ENCODE measurements around the gene VWA5B2. TPM values are rescaled to one million over a fixed set of nuclear protein-coding genes. Genes with fewer than 3 reads are reported as not detected.

The VWA5B2 gene
- total and polyA plus RNA-seq, 9 of the 15 experiments (the other 6 are each of a cell fraction or from before 2014, with no cell fraction given), result 0.04 TPM; not detected in 8

DNA sequence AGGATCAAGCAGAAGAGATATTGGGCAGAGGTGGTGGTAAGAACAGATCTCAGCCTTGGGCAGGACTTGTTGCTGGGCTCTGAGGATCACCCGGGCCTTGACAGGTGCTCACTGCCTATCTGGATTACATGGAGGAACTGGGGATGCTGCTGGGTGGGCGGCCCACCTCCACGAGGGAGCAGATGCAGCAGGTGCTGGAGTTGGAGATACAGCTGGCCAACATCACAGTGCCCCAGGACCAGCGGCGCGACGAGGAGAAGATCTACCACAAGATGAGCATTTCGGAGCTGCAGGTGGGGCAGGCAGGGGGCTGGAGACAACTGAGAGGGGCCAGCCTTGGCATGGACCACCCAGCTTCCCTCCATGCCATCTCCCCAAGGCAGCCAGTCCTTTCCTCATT, 54.3 kb downstream of the VWA5B2 start:
- no peaks in the 10 kb centered on the region for H3K79me2 ChIP-seq (ENCODE audit: control insufficient read depth, insufficient read depth, low read length)

DNA sequence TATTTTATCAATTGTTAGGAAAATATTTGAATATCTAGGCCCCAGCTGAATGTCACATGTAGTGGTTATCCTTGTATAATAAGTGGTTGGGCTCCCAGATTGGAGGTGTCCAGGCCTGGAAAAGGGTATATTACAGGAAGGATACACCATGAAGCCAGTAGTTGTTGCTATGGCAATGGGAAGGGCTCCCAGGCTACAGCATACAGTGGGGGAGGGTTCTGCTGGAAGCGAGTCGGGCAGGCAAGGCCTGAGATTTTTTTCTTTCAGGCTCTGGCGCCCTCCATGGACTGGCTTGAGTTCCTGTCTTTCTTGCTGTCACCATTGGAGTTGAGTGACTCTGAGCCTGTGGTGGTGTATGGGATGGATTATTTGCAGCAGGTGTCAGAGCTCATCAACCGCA, 55.3 kb downstream of the VWA5B2 start:
- POLR2A ChIA-PET, result interaction anchor here (0.7 kb wide), 1 partner anchor 98 kb away, joined by 3 read pairs; no protein-coding TSS in a partner anchor
- peak; percentile 74 to 79 (median 76) for DNase-seq (ENCODE audit: extremely low read depth in 1 of 4, low spot score in 3 of 4)
- H3K4me1 ChIP-seq (replicated peaks in 1 of 2; ENCODE audit: control insufficient read depth in 2 of 2, insufficient read depth in 2 of 2, low read length in 2 of 2), result no peaks in the 10 kb centered on the region; a peak in 1 of 5 replicates
- no peaks in the 10 kb centered on the region for H3K36me3 ChIP-seq (ENCODE audit: control insufficient read depth, insufficient read depth, low read length)
- H3K4me2 ChIP-seq (ENCODE audit: insufficient read depth, low read length), result no peak overlapping the region
- in situ Hi-C loops (cut with MboI) (loop anchor here (5.0 kb wide), 1 partner anchor 392 kb away; no protein-coding TSS in a partner anchor), intact Hi-C loops (cut with micrococcal nuclease) (loop anchor here (1.0 to 5.0 kb wide), 4 partner anchors 34 to 242 kb away; no protein-coding TSS in a partner anchor)
- no peak overlapping the region for H3K9ac ChIP-seq (ENCODE audit: insufficient read depth in 1 of 2, low read depth in 2 of 2, low read length in 2 of 2)
- H3K27ac ChIP-seq (ENCODE audit: extremely low read depth, low read depth, low read length), result no peak overlapping the region
- WGBS (ENCODE audit: insufficient coverage, low coverage, missing lambda C conversion rate), result 0% methylated on average over 4 of the region's 4 CpGs
- peak; percentile 90 for ATAC-seq
- H3K79me2 ChIP-seq (ENCODE audit: control insufficient read depth, insufficient read depth, low read length), result no peaks in the 10 kb centered on the region
- no TSS peak for BruUV-seq (replicated peaks)
- no peaks in the 10 kb centered on the region for H3K9me3 ChIP-seq (replicated peaks; ENCODE audit: control insufficient read depth, insufficient read depth, low read depth, low read length)
- H3K4me3 ChIP-seq, result no peak overlapping the region
- no peak overlapping the region for H2AFZ ChIP-seq (ENCODE audit: low read depth, low read length)
- peaks cover 25 to 55% of the 10 kb centered on the region in 2 experiments for H3K27me3 ChIP-seq (ENCODE audit: control insufficient read depth in 2 of 2, insufficient read depth in 2 of 2, low read length in 2 of 2)
- no peaks in the 10 kb centered on the region for H3K9me1 ChIP-seq (ENCODE audit: control insufficient read depth, insufficient read depth, low read length)
- H4K20me1 ChIP-seq (replicated peaks; ENCODE audit: control insufficient read depth, insufficient read depth, low read length), result peaks cover 12% of the 10 kb centered on the region; the same call in 1 of the 2 replicates
- peak; percentile 91 for FAIRE-seq
- CTCF ChIA-PET (ENCODE audit: low intra/inter-chr PET ratio), result interaction anchor here (0.9 kb wide), 1 partner anchor 390 kb away, joined by 6 read pairs; no protein-coding TSS in a partner anchor
- TF ChIP-seq NFRKB (IDR thresholded peaks at IDR 0.05; ENCODE audit: low read depth) (no peak), ZNF384 (IDR thresholded peaks at IDR 0.05; ENCODE audit: low read depth, low read length) (peak; percentile 64), RCOR1 (IDR thresholded peaks at IDR 0.05; ENCODE audit: borderline replicate concordance in 1 of 2, low read depth in 2 of 2, low read length in 2 of 2) (0 out of 4 replicates have a peak, but pooled peaks of 1 of the 2 experiments have one; percentile 8), ZNF124 (CRISPR knock-in tag; IDR thresholded peaks at IDR 0.05) (no peak), SIX5 (IDR thresholded peaks at IDR 0.05; ENCODE audit: borderline replicate concordance in 1 of 2, insufficient read depth in 1 of 2, low read depth in 1 of 2, low read length in 2 of 2) (no peak)
- TF ChIP-seq, protein P1, sequence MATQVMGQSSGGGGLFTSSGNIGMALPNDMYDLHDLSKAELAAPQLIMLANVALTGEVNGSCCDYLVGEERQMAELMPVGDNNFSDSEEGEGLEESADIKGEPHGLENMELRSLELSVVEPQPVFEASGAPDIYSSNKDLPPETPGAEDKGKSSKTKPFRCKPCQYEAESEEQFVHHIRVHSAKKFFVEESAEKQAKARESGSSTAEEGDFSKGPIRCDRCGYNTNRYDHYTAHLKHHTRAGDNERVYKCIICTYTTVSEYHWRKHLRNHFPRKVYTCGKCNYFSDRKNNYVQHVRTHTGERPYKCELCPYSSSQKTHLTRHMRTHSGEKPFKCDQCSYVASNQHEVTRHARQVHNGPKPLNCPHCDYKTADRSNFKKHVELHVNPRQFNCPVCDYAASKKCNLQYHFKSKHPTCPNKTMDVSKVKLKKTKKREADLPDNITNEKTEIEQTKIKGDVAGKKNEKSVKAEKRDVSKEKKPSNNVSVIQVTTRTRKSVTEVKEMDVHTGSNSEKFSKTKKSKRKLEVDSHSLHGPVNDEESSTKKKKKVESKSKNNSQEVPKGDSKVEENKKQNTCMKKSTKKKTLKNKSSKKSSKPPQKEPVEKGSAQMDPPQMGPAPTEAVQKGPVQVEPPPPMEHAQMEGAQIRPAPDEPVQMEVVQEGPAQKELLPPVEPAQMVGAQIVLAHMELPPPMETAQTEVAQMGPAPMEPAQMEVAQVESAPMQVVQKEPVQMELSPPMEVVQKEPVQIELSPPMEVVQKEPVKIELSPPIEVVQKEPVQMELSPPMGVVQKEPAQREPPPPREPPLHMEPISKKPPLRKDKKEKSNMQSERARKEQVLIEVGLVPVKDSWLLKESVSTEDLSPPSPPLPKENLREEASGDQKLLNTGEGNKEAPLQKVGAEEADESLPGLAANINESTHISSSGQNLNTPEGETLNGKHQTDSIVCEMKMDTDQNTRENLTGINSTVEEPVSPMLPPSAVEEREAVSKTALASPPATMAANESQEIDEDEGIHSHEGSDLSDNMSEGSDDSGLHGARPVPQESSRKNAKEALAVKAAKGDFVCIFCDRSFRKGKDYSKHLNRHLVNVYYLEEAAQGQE (IDR thresholded peaks at IDR 0.05; ENCODE audit: borderline replicate concordance), result peak; percentile 57; the same call in 1 of the 2 replicates
- TF ChIP-seq, protein P1 (CRISPR knock-in tag; IDR thresholded peaks at IDR 0.05; ENCODE audit: low read depth), result no peak

More for the DNA sequence above, 54.3 kb downstream of the VWA5B2 start:
- no peaks in the 10 kb centered on the region for H3K36me3 ChIP-seq (ENCODE audit: control insufficient read depth, insufficient read depth, low read length)
- intact Hi-C loops (cut with micrococcal nuclease), result loop anchor here (1.0 to 2.0 kb wide), 3 partner anchors 33 to 138 kb away; no protein-coding TSS in a partner anchor
- no peak for TF ChIP-seq JUNB (CRISPR knock-in tag; conservative IDR thresholded peaks at IDR 0.05)
- no peaks in the 10 kb centered on the region for H3K9me1 ChIP-seq (ENCODE audit: control insufficient read depth, insufficient read depth, low read length)
- in situ Hi-C loops (cut with MboI), result no loop called here
- no peak overlapping the region for H2AFZ ChIP-seq (ENCODE audit: low read depth, low read length)
- no peak for ATAC-seq
- no peaks in the 10 kb centered on the region for H3K4me1 ChIP-seq (replicated peaks in 1 of 2; ENCODE audit: control insufficient read depth in 2 of 2, insufficient read depth in 2 of 2, low read length in 2 of 2)
- ChIA-PET CTCF (ENCODE audit: low intra/inter-chr PET ratio) (no interaction called here), POLR2A (no interaction called here)
- H4K20me1 ChIP-seq (replicated peaks; ENCODE audit: control insufficient read depth, insufficient read depth, low read length), result peaks cover 12% of the 10 kb centered on the region; the same call in 1 of the 2 replicates
- 0% methylated on average over 6 of the region's 8 CpGs for WGBS (ENCODE audit: insufficient coverage, low coverage, missing lambda C conversion rate)
- peaks cover 28 to 60% of the 10 kb centered on the region in 2 experiments for H3K27me3 ChIP-seq (ENCODE audit: control insufficient read depth in 2 of 2, insufficient read depth in 2 of 2, low read length in 2 of 2)
- BruUV-seq (replicated peaks), result no TSS peak
- no peak overlapping the region for H3K27ac ChIP-seq (ENCODE audit: extremely low read depth, low read depth, low read length)
- no peak overlapping the region for H3K4me2 ChIP-seq (ENCODE audit: insufficient read depth, low read length)
- H3K4me3 ChIP-seq, result no peak overlapping the region
- no peak overlapping the region for H3K9ac ChIP-seq (ENCODE audit: insufficient read depth in 1 of 2, low read depth in 2 of 2, low read length in 2 of 2)
- H3K9me3 ChIP-seq (replicated peaks; ENCODE audit: control insufficient read depth, insufficient read depth, low read depth, low read length), result no peaks in the 10 kb centered on the region
- FAIRE-seq, result no peak
- DNase-seq (ENCODE audit: extremely low read depth in 1 of 4, low spot score in 3 of 4), result no peak

All from K562 (cell line).